ENCODE measurements around the gene RASGRP1.

The RASGRP1 gene

DNA sequence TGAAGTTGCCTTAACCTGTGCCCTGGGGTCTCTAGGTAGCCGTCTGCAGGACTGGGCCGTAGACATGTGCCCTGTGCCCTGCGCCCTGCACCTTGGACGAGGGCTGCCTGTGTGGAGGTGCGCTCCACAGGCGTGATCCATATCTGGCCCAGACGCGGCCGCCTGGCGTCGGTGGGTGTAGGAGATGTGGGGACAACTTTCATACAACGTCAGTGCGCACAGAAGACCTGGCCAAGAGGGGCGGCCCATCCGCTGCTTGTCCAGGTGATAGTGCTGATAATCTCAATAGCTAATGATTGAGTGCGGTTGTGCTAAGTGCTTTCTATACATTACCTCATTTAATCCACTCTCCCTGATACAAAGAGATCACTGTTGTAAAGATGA, 665 bp upstream of the RASGRP1 start:
- no peak for DNase-seq (ENCODE audit: low read depth)

DNA sequence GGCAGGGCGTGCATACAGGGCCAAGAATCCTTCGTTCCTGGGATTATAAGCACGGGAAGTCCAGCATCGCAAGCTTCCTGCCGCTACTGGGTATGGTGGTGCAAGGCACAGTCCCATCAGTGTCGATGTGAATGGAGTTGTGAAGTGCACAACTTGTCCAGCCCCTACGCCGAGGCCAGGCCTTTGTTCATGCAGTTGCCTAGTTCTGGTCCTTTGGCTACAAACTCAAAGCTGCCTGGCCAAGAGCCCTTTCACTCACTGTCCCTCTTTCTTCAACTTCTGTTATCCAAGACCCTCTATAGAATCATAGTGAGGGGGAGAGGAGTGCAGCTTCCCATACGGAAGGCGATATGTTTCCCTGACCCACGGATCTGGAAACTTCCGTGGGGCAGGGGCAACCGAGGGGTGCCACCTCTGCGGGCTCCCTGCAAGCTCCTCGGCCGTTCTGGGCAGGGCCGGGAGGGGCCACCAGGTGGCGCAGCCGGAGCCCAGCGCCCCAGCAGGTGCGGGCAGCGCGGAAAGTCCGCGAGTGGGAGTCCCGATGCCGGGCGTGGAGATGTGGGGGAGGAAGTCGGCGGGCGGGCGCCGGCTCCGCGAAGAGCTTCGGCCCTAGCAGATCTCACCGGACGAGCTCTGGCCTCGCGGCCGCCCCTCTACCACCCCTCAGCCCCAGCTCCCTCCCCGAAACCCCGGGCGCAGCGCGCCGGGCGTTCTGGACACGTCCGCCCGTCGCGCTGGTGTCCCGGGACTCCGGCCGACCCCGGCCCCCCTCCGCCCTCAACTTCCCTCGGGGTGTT, 693 bp downstream of the RASGRP1 start:
- peak; percentile 7 for DNase-seq (ENCODE audit: low read depth)

DNA sequence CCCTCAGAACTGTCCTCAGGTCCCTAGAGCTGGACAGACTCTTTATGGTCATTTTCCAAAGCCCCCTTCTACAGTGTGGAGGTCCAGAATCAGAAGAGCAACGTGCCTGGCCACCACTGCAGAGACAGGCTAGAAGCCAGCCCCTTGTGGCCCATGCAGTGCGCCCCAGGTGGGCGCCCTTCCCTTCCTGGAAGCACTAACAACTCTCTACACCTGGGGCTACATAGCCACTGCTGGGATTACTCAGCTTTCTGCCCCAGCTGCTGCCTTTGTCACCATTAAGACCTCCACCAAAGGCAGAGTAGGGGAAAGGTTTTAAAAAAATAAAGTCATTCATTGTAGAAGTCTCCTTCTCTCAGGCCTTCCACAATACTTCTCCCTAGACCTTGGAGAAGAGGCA, 2.3 kb downstream of the RASGRP1 start:
- DNase-seq (ENCODE audit: low read depth): no peak

DNA sequence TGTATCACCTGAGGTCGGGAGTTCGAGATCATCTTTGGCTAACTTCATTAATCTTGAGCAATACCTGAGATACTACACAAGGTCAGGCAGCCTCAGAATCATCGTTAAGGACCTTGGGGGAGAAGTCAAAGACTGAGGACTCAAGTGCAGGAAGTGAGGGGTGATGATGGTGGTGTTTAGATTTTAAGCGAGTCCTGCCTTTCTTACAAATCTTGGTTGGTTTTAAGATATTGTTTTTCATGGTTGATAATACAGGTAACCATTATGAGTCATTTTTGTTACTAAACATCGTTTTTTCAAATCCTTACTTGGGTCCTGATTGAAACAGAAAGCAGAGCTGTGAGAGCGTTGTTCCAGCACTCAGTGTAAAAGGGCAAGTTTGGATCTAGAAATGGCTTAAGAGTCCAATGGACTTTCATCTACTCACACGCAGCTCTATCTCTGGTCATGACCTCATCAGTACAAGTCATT, 4.1 kb downstream of the RASGRP1 start:
- DNase-seq (ENCODE audit: low read depth): no peak

DNA sequence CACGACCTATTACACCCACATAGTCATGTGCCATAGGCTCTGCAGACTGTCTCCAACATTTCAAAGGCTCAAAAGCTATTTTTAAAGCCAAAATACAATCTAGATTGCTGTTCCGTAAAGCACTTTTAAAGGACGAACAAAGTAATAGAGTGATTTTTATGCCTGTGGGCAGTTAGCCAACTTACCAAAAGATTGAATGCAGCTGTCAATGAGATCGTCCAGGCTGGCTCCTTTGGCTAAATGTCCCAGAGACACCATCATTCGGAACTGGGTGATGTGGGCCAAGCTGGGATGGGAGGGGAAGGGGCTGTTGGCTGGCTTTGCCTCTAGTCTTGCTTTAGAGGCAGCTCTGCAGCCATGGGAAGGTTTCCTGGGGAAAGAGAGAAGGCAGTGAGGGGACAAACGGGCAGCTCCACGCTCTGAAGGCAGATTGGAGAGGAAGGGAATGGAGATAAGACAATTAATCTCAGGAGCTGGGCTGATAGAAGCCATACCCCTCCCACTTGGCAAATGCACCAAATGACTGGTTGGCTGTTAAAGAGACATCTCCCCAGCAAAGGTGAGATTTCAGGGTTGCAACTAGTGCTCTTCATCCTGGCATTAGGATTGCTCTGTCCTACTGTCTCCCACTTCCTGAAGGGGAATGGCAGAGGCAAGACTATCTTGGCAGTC, 4.8 kb downstream of the RASGRP1 start:
- DNase-seq (ENCODE audit: low read depth): no peak

DNA sequence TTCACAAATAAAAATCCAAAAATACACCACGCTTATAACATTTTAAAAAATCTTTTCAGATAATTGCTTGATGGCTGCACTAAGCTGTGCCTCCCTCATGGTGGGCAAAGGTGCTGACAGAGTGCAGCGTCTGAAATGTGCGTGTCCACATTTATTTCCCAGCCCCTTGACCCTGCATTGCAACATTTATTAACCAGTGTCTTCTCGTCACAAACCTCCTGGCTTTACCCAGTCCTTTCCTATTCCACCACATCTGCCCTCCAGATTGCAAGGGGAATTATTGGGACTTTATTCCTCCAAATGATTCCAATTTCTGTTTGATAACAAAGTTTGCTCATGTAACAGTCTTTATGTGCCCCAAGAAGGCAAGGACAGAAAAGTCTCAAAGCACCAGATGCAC, 5.5 kb downstream of the RASGRP1 start:
- DNase-seq (ENCODE audit: low read depth): no peak

DNA sequence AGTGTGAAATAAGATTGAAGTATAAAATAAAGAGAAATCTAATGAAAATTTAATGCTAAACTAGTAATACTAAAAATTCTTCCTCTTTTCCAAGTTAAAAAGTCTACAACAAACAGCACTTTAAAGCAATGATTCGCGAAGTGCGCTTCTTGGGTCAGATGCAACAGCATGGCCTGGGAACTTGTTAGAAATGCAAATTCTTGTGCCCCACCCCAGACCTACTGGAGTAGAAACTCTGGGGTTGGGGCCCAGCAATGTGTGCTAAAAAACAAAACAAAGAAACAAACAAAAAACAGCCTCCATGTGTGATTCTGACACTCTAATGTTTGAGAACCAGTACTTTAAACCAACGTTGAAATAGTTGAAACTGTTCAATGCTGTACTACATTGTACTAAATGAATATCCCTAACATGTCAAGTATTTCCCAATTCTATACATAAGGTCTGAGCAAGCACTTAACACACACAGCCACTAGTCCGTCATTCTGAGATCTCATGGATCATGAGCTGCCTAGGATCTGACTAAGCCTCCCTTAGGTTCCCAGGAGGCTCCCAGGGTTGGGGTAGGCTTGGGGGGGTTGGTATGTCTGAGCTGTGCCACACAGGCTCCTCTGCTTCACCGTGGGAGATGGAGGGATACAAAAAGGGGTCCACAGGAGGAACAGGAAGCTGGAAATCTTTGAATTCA, 6.1 kb downstream of the RASGRP1 start:
- DNase-seq (ENCODE audit: low read depth): no peak

DNA sequence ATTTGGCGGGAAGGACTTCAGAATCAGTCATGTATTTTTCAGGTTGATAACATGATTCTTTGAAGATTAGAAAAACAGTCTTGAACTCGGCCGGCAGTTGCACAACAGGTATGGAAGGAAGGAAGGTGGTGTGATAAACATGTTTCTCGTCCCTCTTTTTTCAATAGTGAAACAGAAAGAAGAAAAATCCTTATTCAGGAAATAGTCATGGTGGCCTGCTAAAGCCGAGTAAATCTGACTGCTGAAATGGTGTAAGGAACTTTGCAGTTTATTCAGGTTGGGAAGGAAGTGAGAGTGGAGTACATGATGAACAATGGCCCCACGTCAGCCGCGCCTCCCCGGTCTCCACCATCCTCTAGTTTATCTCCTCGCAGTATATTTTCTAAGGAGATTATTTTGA, 6.7 kb downstream of the RASGRP1 start:
- no peak for DNase-seq (ENCODE audit: low read depth)

DNA sequence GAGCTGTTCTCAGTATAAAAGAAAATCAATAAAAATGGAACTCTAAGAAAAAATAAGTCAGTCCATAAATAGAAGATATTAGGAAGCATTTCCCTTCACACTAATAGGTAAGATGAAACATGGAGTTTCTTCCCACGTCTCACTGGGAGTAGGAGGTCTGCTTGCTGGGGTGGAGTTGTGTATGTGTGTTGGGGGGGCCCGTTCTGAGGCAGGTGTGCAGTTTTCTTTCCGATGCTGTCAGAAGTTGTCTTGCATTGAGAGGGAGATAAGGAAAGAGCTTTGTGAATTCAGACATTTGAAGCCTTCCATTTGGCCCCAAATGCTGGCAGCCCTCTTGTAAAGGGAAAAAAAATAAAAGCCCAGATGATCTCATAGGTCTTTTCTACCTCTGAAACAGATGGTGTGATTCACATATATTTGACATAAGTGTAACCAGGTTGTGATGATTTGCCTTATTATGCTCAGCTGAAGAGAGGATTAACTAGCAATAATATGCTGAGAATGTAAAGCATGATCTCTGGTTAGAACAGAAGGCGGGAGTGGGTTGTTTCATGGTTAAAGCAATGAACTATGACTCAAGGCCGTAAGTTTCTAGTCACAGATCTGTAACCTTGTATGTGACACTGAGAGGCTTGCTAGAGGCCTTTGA, 8.8 kb downstream of the RASGRP1 start:
- no peak for DNase-seq (ENCODE audit: low read depth)

DNA sequence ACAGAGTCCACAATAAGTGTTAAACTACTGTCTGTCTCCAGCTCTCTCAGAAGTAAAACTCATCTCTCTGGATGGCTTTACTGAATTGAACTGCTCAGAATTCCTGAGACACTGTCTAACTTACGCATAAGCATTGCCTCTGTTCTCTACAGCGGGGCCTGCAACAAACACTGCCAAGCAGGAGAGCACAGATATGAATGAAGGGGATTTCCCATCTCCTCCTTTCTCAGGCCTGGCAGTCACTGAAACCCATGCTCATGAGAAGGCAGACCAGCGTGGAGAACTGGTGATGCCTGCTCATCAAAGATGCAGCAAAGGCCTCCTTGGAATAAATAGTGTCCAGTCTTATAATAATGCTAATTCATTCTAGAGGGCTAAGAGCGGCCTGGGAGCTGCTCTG, 10.3 kb downstream of the RASGRP1 start:
- DNase-seq (ENCODE audit: low read depth): no peak

DNA sequence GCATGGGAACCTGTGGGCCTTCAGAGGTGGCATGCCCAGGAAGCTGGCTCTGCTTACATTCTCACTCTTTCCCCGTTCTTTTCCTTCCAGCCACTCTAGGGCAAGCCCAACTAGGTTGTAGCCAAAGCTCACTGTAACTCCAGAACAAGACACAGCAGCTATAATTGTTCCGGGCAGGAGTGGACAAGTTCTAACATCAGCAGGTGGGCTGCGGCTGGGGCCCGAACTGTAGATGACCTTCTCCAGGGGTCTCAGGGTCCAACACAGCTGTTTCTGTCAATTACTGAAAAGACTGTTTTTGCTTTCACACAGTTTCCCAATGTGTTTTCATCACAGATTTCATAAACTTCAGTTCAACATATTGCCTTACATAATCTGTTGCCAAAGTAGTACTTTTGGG, 11.5 kb downstream of the RASGRP1 start:
- no peak for DNase-seq (ENCODE audit: low read depth)

DNA sequence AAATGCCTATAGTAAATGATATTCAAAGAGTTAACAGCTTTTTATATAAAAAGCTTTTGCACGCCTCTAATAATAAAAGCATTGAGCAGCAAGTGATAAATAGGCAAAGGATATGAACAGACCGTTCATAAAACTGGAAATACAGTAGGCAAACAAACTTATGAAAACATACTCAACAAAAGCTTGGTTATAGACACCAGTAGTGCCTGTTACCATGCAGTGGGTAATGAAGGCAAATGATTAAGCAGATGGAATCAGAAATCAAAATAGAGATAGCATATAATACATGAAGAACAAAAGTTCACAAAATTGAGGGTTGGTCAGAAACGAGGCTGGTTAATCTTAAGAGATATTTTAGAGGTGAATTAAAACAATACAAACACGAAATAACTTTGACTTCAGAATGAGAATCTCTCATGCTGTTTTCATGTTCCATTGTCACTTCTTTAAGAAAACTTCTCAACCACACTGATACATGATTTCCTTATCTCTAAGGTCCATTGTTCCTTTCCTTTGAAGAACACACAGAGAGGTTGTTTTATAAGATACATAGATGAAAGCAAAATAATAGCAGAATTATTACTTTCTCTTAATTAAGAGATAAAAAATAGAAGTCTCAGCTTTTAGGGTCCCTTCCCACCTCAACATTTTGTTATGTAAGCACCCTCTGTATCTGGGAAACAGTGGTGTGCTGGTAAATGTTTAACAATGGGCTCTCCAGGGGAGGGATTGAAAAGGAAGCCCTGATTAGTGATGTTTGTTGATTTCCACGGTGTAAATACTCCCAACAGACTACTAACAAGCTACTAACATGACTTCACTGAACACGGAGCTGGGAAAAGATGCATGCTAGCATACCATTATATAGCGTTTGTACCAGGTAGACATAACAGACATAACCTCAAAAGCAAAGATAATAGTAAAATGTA, 12.6 kb downstream of the RASGRP1 start:
- no peak for DNase-seq (ENCODE audit: low read depth)

DNA sequence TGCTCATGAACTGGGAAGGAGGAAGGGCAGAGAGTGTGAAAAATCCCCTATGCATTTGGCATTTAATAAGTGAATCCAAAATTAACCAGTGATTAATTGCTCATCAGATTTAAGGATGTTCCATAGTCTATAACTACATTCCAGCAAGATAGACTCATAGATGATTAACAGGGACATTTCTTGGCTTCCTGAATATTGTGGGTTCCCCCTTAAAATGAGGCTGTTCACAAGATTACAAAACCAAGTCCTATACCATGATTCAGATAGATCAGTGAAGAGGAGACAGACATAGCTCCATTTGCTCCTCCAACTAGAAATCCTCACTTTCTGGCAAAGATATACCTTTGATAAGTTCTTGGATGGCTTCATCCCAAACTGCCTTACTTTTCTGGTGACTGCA, 15.4 kb downstream of the RASGRP1 start:
- no peak for DNase-seq (ENCODE audit: low read depth)

DNA sequence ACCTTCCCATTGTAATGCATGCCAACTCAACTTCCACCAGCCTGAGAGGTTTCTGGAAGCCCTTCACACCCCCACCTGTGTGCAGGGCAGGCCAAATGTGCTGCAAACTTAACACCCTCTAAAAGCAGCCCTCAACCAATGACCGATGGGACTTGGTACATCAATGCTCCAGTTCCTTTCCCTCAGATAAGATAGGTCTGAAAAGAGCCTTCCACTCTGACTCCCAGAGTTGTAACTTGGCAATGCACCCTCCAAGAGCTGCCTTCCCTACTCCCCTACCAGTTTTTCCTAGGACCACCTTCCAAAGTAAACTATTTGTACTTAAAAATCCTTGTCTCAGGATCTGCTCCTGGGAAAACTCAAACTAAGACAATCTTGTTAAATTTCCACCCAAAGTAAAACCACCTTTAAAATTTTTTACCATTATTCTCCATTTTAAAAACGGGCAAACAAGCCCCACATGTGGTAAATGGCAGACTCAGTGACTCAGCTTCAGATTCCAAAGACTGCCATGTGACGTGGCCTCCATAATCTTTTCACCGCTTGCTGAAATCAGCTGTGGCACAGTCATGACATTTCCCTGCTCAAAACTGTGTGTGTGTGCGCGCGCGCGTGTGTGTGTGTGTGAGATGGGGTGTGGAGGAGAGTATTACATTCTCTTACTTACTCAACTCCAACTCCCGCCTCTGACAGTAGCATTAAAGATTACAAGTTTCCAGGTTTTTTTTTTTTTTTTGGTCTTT, 17.2 kb downstream of the RASGRP1 start:
- DNase-seq (ENCODE audit: low read depth): peak; percentile 15

DNA sequence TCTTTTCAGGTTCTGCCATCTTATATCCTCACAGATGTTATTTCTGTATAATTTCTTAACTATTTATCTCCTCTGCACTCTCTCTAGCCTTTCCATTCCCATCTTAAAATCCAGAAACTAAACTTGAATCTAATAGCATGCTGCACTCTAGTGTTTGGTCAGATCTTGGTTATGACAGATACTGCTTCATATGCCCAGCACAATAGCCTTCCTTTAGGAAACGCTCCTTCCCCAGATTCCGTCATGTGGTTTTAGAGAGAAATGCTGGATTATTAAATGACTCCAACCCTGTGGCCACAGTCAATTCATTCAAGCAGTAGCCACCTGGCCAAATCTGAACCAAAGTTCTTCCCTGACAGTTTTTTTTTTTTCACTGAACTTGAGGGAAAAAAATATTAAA, 19.4 kb downstream of the RASGRP1 start:
- DNase-seq (ENCODE audit: low read depth): no peak

DNA sequence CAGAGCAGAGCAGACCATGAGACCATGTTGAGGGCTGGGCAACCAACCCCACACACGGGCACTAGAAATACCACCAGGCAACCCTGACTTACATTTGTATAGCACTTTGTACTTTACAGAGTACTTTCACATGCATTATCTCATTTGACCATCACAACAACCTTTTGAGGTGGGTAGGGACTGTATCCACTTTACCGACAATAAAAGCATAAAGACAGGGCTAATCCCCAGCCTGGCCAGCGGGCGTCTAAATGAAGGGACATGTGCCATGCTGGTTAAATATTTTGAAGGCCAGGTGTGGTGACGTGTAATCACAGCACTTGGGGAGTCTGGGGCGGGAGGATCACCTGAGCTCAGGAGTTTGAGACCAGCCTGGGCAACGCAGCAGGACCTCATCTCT, 23.6 kb downstream of the RASGRP1 start:
- no peak for DNase-seq (ENCODE audit: low read depth)

DNA sequence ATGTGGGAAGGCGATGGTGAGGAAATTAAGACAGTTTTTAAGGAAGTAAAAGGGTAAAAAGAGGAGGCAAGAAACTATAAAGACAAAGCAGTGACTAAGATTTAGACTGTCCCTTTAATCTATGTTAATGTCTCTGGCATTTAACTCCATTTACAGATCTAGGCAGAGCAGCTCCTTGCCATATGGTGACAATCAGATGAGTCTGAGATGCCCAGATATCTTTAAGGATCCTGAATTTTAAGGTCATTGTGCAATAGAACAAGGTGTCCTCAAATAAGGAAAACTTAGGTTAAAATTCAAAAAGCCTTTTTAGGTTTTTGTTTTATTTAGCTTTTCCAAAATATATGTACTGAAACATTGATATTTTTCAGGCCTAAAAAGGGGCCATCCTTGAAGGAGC, 24.1 kb downstream of the RASGRP1 start:
- DNase-seq (ENCODE audit: low read depth): no peak

DNA sequence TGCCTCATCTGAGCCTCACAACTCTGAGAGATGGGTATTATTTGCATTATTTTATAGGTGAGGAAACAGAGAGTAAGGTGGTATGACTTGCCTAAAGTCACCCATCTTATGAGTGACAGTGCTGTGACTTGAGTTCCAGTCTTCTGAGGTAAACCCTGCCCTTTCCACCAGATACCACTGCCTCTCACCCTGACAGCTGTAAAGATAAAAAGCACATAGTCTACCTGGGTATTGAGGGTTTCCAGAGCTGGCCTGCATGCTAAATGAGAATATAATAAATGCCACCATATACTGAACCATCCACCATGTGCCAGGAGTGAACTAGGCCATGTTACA, 25.6 kb downstream of the RASGRP1 start:
- DNase-seq (ENCODE audit: low read depth): no peak

DNA sequence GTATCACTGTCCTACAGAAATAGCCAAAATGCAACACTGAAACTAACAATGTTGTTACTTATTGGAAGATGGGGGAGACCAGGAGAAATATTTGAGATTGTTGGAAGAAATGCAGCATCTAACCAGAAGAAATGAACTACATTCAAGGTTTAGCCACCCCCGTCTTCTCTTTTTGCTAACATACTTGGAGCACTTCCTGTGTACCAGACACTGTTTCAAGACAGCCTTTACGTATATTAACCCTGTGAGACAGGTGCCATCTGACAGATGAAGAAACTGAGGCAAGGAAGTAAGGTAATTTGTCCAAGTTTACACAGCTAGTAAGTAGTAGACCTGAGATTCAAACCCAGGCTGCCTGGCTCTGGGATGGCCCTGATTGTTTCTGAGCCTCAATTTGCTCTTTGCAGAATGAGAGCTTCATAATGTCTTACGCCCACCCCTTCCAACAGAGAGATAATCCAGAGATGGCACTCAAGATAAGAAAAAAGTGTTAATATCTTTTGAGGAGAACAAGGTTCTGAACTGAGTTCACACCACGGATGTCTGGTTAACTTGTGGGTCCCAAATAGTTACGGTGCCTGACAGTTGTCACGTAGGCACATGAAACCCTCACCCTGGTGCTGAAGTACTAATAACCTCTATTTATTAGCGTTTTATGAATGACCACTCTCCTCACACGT, 26.1 kb downstream of the RASGRP1 start:
- no peak for DNase-seq (ENCODE audit: low read depth)

DNA sequence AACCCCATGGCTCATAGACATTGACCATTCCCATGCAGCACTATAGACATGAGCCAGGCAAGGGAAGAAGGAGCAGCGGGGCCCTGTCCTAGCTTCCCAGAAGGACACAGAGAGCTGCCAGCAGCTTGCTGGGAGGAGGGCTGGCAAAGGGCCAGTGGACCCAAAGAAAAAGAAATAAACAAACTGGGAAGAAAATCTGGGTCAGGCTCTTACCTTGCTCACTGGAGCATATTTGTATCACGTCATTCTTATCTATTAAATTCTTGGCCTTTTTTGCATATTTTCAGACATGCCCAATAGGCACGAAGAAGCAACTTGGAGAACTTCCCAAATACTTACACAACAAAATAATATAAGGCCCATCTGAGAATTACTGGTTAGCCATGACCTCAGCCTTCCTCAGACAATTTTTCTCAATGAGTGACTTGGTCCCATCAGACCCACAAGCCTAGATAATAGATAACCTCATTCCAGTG, 28.4 kb downstream of the RASGRP1 start:
- peak; percentile 7 for DNase-seq (ENCODE audit: low read depth)
